ENCODE results near the gene OR2T8.
"Not testable (repeated sequence)": the region's sequence is repeated elsewhere in the genome, so short reads cannot be mapped to it uniquely, and the experiment has no call there.

OR2T8 gene, protein sequence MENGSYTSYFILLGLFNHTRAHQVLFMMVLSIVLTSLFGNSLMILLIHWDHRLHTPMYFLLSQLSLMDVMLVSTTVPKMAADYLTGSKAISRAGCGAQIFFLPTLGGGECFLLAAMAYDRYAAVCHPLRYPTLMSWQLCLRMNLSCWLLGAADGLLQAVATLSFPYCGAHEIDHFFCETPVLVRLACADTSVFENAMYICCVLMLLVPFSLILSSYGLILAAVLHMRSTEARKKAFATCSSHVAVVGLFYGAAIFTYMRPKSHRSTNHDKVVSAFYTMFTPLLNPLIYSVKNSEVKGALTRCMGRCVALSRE

DNA sequence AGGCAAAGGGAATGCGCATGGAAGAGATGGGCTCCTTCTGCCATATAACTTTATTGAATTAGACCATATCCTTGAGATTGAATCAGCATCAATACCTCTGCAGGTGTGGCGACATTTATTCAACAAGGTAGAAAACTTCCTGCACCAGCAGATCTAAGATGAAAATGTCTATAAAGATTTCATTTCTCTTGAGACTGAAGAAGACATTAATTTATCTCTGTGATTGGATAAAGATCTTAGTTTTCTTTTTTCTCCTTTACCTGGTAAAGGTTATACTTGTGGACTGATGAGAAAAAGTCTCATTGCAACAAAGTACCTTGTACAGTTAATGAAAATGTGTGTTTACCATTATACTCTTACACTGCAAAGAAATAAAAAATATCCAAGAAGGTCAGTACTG is at the start of gene OR2T8:
Gene OR2T8 (plus strand): TSS at position 301 of the 400 bp plus-strand sequence. CDS start 766 bp downstream, outside the sequence.
- no peak for FAIRE-seq

DNA sequence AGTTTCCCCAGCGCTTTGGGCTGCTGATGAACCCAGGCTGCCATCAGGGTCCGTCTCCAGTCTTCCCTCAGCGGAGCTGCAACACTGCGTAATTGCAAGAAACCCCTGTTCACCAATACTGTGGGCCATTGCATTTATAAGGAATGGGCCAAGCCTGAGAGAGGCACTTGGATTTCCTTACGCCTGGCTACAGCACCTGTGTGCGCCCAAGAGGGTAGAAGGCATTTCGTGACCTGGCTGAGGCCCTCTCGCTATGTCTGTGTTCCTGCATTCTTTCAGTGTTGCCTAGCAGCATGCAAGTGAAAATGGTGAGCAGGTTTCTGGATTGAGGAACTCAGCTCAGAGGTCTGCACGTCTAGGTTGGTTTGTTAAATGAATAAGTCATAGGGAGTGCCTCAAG is 36.7 kb upstream of the OR2T8 start:
- FAIRE-seq, result no peak

DNA sequence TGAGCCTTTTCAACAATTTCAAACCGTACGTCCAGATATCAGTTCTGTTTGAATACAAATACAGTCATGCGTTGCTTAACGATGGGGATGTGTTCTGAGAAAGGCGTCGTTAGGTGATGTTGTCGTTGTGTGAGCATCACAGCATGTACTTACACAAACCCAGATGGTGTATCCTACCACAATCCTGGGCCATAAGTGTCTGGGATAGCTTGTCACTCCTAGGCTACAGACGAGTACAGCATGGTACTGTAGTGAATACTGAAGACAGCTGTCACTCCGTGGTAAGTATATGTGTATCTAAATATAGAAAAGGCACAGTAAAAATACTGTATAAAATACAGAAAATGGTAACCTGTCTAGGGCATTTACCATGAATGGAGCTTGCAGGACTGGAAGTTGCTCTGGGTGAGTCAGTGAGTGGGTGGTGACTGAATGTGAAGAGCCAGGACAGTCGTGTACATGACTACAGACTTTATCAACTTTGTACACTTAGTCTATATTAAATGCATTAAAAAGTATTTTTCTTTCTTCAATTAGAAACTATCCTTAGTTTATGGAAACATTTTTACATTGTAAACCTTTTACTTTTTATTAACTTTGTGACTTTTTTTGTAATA is 35.1 kb upstream of the OR2T8 start:
- no peak for FAIRE-seq

DNA sequence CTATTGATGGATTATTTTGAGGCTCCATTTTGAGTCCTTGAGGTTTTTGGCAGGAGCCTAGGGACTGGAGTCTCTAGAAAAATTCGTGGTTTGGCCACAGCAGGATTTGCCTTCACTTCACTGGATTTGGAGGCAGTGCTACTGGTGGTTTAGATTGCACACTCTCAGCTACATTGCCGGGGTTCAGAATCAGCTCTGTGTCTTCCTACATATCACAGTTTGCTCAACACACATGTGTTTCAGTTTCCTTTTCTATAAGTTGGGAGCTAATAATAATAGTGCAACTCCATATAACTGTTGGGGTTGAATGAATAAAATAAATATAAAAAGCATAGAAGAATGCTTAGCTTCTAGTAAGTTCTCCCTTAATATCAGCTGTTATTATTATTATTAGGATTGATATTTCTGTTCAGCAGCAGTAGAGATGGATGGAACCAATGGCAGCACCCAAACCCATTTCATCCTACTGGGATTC is 24.9 kb upstream of the OR2T8 start, which contains the start of gene OR2W3:
Gene OR2W3 (plus strand): TSS at position 425 of the 475 bp plus-strand sequence. CDS start 0 bp downstream, at position 425.
- FAIRE-seq, result no peak

DNA sequence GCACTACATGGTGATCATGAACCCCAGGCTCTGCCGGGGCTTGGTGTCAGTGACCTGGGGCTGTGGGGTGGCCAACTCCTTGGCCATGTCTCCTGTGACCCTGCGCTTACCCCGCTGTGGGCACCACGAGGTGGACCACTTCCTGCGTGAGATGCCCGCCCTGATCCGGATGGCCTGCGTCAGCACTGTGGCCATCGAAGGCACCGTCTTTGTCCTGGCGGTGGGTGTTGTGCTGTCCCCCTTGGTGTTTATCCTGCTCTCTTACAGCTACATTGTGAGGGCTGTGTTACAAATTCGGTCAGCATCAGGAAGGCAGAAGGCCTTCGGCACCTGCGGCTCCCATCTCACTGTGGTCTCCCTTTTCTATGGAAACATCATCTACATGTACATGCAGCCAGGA is 24.1 kb upstream of the OR2T8 start:
- FAIRE-seq, result no peak

DNA sequence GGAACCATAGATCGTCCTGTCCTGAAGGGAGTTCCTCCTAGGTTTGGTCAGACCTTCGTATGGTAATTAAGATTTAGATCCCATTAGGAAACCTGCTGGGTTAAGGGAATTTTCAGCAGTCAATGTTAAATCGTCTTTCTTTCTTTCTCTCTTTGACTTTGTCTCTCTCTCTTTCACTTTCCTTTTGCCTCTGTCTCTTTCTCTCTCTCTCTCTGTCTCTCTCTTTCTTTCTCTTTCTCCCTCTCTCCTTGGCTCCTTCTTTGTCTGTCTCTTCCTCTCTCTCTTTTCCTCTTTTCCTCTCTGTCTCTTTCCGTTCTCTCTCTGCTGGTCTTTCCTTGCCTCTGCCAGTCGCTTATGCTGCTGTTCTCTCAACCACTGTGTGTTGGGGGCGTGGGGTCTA is 15.9 kb upstream of the OR2T8 start:
- no peak for FAIRE-seq

DNA sequence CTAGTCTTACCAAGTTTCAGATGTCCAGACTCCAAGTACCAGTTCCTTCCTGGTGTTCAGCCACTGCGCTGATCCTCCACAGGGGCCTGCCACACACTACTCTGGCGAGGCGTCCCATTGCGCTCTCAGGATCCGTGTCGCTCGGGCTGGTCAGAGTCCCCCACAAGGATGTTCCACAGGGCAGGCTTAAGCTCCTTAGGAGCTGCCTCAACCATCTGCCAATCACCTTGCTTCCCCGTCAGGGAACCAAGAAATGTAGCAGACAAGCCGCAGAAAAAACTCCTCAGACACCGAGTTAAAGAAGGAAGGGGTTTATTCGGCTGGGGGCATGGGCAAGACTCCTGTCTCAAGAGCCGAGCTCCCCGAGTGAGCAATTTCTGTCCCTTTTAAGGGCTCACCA is 14.9 kb upstream of the OR2T8 start:
- FAIRE-seq, result no peak

DNA sequence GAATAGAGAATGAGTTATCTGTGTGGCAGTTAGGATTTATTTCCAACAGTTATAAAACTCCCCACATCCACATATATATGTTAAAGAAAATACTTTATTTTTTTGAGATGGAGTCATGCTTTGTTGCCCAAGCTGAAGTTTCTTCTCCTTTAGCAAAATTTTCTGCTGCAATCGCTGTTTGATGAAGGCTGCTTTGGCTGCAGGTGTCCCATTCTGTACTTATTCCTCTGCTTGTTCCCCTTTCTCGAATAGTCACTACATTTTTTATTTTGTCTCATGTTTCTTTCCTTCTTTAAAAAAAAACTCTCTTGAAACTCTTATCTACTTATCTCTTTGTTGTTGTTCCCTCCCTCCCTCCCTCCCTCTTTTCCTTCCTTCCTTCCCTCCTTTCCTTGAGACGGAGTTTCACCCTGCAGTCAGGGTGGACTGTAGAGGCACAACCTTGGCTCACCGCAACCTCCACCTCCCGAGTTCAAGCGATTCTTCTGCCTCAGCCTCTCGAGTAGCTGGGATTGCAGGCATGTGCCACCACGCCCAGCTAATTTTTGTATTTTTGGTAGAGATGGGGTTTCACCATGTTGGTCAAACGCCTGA is 14.0 kb upstream of the OR2T8 start:
- no peak for FAIRE-seq

DNA sequence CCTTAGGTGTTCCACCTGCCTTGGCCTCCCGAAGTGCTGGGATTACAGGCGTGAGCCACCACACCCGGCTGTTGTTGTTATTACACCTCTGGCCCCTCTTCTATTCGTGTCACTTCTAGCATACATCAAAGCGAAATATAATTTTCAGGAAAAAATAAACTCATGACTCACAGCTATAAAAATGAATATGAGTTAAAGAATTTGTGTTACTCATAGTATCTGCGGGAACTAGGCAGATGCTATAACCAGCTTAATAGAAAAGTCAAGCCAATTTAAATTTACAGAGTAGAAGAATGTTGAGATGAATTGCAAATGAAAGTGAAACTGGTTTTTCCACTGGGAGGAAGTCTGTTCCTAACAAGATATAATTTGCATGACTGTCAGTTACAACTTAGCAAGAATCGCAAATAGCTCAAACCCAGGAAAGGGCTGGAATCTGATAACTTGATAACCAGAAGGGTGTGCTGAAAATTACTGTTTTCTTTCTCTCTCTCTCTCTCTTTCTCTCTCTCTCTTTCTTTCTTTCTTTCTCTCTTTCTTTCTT is 13.5 kb upstream of the OR2T8 start:
- no peak for FAIRE-seq

DNA sequence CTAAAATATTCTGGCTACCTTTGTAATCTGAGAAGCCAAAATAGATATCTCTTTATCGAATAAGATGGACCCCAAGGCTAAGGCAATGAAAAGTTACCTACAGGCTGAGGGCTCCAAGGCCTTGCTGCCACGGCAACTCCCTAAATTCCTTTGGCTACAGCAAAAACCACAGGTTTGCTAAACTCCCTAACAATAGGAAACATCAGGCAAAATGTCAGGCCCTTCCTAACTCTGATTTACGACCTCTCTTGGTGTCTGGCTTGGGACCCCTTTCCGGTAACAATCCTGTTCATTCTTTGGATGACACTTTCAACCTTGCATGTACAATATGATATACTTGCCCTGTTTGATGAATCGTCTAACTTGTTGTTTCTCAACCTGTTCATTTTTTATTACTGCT is 11.3 kb upstream of the OR2T8 start:
- no peak for FAIRE-seq

DNA sequence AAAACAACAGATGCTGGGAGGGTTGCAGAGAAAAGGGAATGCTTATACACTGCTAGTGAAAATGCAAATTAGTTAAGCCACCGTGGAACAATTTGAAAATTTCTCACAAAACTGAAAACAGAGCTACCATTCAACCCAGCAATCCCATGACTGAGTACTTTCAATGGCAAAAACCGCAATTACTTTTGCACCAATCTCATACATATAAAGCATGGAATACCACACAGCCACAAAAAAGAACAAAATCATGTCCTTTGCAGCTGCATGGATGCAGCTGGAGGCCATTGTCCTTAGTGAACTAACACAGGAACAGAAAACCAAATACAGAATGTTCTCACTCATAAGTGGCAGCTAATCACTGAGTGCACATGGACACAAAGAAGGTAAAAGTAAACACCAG is 6.3 kb upstream of the OR2T8 start:
- FAIRE-seq, result no peak

DNA sequence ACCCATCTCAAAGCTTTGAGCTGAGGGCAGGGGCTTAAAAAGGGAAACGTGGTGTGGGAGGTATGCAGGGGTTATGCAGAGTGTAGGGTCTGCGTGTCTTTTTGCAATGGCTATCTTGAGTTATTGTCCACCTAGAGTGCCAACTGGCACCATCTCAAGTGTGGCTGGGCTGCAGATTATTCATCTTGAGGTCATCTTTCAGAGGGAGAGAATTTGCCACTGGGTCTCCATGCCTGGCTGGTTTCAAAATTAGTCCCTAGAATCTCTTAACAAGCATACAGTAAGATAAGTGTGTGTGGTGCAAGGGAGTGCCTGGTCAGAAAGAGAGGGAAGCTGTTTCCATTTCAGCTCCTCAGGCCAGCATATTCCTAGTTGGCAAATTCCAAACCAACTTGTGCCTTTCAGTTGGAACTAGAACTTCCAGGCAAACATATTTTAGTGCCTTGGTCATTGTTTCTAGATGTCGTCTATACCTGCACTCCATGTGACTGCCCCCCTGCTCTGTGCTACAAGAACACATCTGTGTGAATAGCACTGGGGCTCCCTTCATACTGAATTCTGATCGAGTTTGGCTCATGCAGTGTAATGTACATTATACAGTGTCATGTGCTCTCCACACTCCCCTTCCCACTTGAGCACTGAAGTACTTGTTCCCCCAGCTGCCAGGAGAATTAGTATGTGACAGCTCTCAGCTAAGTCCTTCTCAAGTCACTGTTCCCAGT is 5.0 kb upstream of the OR2T8 start:
- no peak for FAIRE-seq

DNA sequence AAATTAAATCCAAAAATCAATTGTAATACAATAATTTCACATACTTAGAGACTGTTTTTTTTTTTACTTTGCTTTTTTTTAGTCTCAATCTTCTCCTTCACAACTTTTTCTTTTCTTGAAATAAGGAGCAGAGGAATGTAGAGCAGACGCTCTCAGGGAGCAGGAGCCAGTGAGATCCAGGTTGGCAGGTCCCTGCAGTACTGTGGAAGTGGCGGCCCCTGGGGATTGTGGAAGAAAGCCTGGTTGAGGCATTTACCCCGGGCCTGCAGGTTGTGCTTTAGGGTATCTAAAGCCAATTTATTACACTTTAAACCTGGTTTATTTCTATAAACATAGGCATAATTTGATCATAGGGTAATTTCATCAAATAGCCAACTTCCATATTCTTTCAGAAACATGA is 3.9 kb downstream of the OR2T8 start:
- no peak for FAIRE-seq

DNA sequence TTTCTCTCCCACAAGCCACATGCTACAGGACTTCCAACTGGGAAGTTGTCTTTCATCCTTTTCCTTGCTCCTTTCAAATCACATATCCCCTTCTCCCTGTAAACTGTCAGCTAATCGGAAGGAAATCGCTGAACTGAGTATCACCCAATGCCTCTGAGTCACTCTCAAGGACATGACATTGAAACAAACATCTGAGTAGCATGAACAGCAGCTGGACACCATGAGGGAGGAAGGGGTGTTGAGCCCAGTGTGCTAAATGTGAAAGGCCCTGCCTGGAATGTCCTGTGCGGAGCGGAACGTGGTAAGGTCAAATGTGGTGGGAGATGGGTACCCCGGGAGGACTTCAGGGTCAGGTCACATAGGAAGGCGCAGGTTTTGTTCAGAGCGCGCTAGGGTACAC is 4.8 kb downstream of the OR2T8 start, which contains the start of gene OR2AJ1:
Gene OR2AJ1 (plus strand): TSS at position 22 of the 400 bp plus-strand sequence. CDS start 8,880 bp downstream, outside the sequence.
- no peak for FAIRE-seq

DNA sequence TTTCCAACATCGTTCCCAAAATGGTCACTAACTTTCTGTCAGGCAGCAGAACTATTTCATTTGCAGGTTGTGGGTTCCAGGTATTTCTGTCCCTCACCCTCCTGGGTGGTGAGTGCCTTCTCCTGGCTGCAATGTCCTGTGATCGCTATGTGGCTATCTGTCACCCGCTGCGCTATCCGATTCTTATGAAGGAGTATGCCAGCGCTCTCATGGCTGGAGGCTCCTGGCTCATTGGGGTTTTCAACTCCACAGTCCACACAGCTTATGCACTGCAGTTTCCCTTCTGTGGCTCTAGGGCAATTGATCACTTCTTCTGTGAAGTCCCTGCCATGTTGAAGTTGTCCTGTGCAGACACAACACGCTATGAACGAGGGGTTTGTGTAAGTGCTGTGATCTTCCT is 13.9 kb downstream of the OR2T8 start:
- FAIRE-seq, result no peak

DNA sequence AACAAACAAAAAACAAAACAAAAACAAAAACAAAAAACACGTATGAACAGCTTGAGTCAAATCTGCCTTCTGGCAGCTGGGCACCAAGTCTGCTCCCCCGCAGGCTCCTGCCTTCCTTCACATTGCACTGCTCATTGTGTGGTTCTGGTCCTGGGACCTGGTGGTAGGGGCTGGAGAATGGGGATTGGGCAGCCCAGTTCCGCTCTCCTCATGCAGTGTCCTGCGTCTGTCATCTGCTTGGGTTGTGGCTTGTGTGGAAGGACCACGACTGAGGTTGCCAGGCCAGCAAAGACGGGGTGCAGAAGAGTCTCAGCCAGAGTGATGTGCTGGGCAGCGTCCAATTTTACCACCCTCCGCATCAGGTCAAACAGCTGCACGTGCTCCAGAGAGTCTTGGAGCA is 15.7 kb downstream of the OR2T8 start:
- FAIRE-seq, result no peak

DNA sequence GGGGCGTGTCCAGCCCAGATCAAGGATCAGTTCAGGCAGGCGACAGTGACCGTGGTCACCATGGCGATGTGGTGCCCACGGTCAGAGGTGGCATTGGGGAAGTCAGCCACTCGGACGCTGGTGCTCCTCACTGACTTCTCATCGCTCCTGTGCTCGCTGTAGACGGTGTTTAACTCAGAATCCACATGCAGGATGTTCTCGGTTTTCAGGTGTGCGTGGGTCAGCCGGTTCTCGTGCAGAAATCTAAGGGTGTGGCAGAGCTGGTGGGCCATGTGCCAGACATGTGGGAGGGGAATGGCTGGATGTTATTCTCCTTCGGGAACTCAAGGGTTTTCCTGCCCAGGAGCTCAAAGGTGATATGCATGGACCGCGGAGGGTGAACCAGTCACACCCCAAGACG is 16.4 kb downstream of the OR2T8 start:
- FAIRE-seq, result no peak

DNA sequence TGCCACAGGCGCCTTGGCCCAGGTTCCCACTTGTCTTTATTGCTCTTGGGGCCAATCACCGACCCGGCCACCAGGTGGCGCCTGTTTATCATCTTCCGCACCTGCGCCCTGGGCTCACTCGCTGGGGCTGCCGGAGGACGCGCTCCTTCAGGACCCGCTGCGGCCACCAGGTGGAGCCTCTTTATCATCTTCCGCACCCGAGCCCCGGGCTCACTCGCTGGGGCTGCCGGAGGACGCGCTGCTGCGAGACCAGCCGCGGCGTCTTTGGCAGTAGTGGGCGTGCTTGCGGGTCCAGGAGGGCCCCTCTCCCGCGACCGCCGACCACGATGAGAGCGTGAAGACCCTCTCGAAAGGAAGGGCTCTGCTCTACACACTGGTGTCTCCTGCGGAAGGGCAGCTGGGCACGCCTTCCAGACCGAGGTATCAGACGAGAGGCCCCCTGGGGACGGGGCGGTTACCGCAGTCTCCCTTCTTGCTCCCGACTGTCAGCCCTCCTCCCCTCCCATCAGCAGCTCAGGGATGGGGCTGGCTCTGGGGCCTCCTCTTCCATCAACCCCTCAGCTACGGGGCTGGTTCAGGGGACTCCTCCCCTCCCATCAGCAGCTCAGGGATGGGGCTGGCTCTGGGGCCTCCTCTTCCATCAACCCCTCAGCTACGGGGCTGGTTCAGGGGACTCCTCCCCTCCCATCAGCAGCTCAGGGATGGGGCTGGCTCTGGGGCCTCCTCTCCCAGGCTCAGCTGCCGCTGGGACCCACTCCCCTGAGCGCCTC is 17.1 kb downstream of the OR2T8 start:
- FAIRE-seq, result not testable (repeated sequence)

DNA sequence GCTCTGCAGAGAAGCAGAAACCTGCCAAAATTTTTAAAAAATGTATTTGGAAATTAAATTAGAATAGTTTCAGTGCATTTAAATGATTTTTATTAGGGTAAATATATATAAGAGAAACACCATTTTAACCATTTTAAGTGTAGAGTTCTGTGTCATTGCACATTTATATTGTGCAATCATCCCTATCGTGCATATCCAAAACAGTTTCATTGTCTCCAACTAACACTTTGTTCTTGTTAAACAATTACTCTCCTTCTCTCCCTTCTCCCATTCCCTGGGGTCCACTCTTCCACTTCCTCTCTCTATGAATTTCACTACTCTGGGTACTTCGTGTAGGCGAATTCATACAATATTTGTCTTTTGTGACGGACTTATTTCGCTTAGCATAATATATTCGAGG is 22.6 kb downstream of the OR2T8 start:
- FAIRE-seq, result no peak

DNA sequence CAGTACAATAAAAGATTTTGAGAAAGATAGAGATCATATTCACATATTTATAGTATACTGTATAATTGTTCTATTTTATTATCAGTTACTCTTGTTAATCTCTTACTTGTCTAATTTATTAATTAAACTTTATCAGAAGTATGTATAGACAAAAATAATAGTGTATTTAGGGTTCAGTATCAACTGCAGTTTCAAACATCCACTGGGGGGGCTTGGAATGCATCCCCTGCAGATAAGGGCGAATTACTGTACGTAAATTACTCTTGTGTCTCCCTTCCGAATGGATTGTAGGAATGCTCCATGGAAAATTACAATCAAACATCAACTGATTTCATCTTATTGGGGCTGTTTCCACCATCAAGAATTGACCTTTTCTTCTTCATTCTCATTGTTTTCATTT is 28.5 kb downstream of the OR2T8 start, which contains the start of gene OR2L8:
Gene OR2L8 (plus strand): TSS at position 301 of the 400 bp plus-strand sequence. CDS start 0 bp downstream, at position 301.
- no peak for FAIRE-seq

DNA sequence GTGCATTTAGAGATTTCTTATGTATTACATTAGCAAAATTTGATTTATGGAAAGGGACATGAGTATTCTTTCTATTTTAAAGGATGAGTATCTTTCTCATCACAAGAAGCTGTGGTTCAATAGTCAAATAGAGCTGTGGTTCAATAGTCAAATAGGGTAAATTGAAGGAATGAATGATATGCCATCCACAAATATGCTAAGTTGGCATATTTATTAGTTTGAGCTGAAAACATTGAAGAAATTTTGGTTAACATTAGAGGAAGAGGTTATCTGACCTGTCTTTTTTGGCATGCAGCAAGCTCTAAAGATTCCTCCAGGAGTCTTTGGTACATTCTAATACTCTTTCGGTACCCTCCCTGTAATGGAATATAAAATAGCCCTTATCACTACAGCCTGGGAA is 33.4 kb downstream of the OR2T8 start:
- FAIRE-seq, result no peak

DNA sequence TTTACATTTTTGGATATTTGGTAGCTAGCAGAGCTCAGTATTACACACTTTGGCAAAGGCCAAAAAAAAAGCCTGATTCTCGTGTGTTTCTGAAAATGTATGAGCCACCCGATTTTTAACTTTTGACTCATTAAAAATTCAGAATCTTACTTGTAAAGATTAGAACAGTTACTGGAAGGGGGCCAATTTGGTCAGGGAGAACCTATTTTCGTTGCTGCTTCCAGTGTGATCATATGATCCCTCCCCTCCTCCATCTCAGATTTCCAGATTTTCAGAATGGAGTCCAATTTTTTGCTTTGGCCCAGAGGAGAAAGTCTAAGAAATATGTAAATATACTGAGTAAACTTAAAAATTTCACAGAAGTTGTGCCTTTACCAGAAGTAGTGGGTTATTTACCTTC is 41.7 kb downstream of the OR2T8 start:
- FAIRE-seq, result no peak

All from islet of Langerhans (tissue), 1 donor.